Mucosa of descending colon (tissue), 3 donors: Measurements from ENCODE around the gene GBP7. TPM values are rescaled to one million over a fixed set of nuclear protein-coding genes. Genes with fewer than 3 reads are reported as not detected.

ENCODE experiments used
- ATAC-seq: fragments of 200-7000 bp; cut with Tn5 transposase; one replicate; pipeline ENCODE4 v1.9.1; 2020; ENCODE audit warnings: mild to moderate bottlenecking, moderate library complexity
- DNase-seq, 3 donors: peaks; one replicate each; pipeline ENCODE4 v3.0.0-alpha.2; 2020
- H3K36me3 ChIP-seq: fragments of 200-600 bp; one replicate; pipeline ENCODE4 v1.8.0; 2021; ENCODE audit warnings: low read depth, mild to moderate bottlenecking
- H3K4me1 ChIP-seq: fragments of 200-600 bp; one replicate; pipeline ENCODE4 v1.8.0; 2021; ENCODE audit warnings: low read depth, mild to moderate bottlenecking
- H3K4me3 ChIP-seq: fragments of 200-600 bp; one replicate; pipeline ENCODE4 v1.8.0; 2021; ENCODE audit warnings: mild to moderate bottlenecking
- H3K9me3 ChIP-seq: fragments of 200-600 bp; one replicate; pipeline ENCODE4 v1.8.0; 2021; ENCODE audit warnings: mild to moderate bottlenecking
- CTCF ChIP-seq: fragments of 200-600 bp; IDR thresholded peaks from one replicate; pipeline ENCODE4 v1.8.0; 2022; ENCODE audit warnings: antibody characterized with exemption, mild to moderate bottlenecking
- intact Hi-C, 2 donors: fragments of 100-400 bp; cut with DNase I in 1 of 2; cut with micrococcal nuclease in 1 of 2; formaldehyde crosslinking; loops; one replicate each; pipeline versions ENCODE4 v1.11.0 to v1.11.1; 2022; cut with DNase I, micrococcal nuclease
- total RNA-seq, 3 donors: library from RNA; stranded (reverse); fragmentation: NEBNext Ultra II Directional in 2 of 3; extraction: Animal tissue kit (Norgen Biotek cat#: 25700) in 2 of 3; gene quantifications; one replicate each; pipeline versions ENCODE4 v1.2.1 to v1.2.4, GENCODE V29; 2021 to 2023
- donor health status: DM: no; HTN: no; CAD: no; lungs with moderate emphysema.
- donor health status: DM: no; HTN: no; CAD: no.
- donor health status: DM: no; HTN: yes; CAD: no.

Gene GBP7
- total RNA-seq, 3 donors from 2014 or later = 0.12 TPM; not detected in 2

DNA sequence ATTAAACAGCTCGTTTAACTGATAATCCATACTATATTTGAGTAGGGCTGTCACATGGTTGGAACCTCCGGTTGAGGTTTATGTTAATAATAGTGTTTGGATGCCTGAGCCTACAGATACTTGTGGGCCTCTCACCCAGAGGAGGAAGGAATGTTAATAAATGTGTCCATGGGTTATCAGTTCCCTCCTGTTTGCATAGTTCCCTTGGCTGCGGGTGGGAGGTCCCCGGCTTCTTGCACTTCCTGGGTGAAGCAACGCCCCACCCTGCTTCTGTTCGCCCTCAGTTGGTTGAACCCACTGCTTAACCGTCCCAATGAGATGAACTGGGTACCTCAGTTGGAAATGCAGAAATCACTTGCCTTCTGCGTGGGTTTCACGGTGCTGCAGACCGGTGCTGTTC lies 87.2 kb downstream of the GBP7 start:
- ATAC-seq (no peak), DNase-seq (peak in 1 of 3 donors; percentile 39)
- no peak overlapping the region for H3K4me3 ChIP-seq
- intact Hi-C loops = loop anchor here in 1 of 2 donors (10.0 kb wide), 1 partner anchor 276 kb away; the partner anchor contains the start of gene GBP6
- TF ChIP-seq CTCF = no peak
- no peaks in the 10 kb centered on the region for H3K4me1 ChIP-seq
- H3K9me3 ChIP-seq = no peaks in the 10 kb centered on the region
- no peaks in the 10 kb centered on the region for H3K36me3 ChIP-seq

DNA sequence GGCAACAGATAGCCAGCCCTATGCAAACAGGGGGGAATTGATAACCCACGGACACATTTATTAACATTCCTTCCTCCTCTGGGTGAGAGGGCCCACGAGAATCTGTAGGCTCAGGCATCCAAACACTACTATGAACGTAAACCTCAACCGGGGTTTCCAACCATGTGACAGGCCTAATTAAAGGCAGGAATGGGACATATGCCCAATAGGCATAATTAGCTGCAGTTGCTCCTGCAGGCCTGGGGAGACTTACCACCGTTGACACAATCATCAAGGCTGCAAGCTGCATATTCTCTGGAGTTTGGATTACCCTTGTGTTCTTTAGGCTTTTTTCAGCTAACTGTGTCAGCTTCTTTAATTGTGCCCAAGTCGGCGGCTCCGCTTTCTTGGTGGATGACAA lies 88.6 kb downstream of the GBP7 start:
- H3K4me1 ChIP-seq = no peaks in the 10 kb centered on the region
- intact Hi-C loops = loop anchor here in 1 of 2 donors (10.0 kb wide), 1 partner anchor 278 kb away; the partner anchor contains the start of gene GBP6
- no peak overlapping the region for H3K4me3 ChIP-seq
- no peaks in the 10 kb centered on the region for H3K36me3 ChIP-seq
- DNase-seq = no peak
- no peaks in the 10 kb centered on the region for H3K9me3 ChIP-seq
- no peak for TF ChIP-seq CTCF
- ATAC-seq = no peak

DNA sequence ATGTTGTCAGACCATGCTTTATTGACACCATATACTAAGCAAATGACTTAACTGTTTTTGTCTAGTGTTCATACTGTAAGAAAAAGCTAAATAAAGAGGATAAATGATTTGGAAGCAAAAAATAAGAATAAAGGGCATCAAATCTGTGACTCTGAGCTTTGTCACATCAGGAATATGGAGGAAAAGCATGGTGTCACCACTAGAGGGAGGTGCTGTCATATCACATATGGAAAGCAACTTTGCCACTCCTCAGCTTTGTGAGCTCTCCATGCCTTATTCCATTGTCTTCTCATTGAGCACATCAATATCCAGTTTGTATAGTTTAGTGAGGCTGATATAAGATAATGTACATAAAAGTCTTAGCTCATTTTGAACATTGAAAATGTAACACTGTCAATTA lies 90.0 kb downstream of the GBP7 start:
- Histone ChIP-seq H3K36me3 (no peaks in the 10 kb centered on the region), H3K4me3 (no peak overlapping the region), H3K9me3 (no peaks in the 10 kb centered on the region), H3K4me1 (no peaks in the 10 kb centered on the region)
- intact Hi-C loops = loop anchor here in 1 of 2 donors (10.0 kb wide), 1 partner anchor 279 kb away; the partner anchor contains the start of gene GBP6
- peak; percentile 49 for TF ChIP-seq CTCF
- DNase-seq = peak in 1 of 3 donors; percentile 73
- ATAC-seq = no peak

Other genes with a start within 250 kb of the GBP7 start
- 10 to 100 TPM; 15.3 to 34.3 (median 23.8) TPM for gene KYAT3, start 183.4 kb downstream of the GBP7 start, total RNA-seq
- gene RBMXL1, start 183.4 kb downstream of the GBP7 start, total RNA-seq = 10 to 100 TPM; 11.8 to 14.0 (median 11.9) TPM
- gene GBP3, start 153.1 kb downstream of the GBP7 start, total RNA-seq = 100 to 1,000 TPM in 1 of 3 donors, 10 to 100 TPM in 2; 48.4 to 176 (median 60.4) TPM
- gene GBP1, start 110.8 kb downstream of the GBP7 start, total RNA-seq = 10 to 100 TPM; 12.9 to 39.0 (median 25.5) TPM
- 100 to 1,000 TPM in 1 of 3 donors, 10 to 100 TPM in 2; 65.4 to 128 (median 68.9) TPM for gene GBP2, start 49.9 kb downstream of the GBP7 start, total RNA-seq
- 1 to 10 TPM; 2.6 to 7.9 (median 7.5) TPM for gene GBP4, start 22.9 kb upstream of the GBP7 start, total RNA-seq
- 1 to 10 TPM; 2.1 to 7.3 (median 3.3) TPM for gene GBP5, start 96.9 kb upstream of the GBP7 start, total RNA-seq
- gene GBP6, start 188.1 kb upstream of the GBP7 start, total RNA-seq = under 1 TPM in 1 of 3 donors, not detected in 2; 0.09 TPM